ENCODE results near the gene TMTC1.

TMTC1 gene

DNA sequence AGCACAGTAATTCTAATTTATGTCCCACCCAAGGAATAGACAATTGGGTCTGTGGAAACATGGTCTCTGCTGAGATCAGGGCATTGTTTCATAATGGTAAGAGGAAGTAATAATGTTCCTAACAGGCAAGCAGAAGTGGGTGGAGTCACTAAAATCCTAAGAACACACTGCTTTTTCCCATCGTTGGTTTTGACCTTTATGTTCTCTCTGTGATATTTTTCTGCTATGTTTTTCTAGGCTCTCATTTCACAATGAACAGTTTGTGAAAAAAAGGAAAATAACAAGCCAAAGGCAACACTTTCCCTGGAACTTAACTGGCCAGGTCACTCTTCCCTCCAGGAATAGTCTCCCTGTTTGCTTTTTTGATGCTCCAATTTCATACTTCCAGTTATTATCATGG is 205.7 kb downstream of the TMTC1 start:
- Histone ChIP-seq H3K23ac (ENCODE audit: low read length) (no peak overlapping the region), H2AFZ (ENCODE audit: insufficient read depth, low read length, poor library complexity) (no peak overlapping the region), H3K27me3 (ENCODE audit: insufficient read depth, low read length) (no peaks in the 10 kb centered on the region), H3K9ac (ENCODE audit: low read length) (no peak overlapping the region), H3K4me3 (ENCODE audit: low read depth, low read length) (no peak overlapping the region), H3K18ac (ENCODE audit: low read length) (no peak overlapping the region), H2BK5ac (ENCODE audit: low read depth, low read length, poor library complexity) (no peak overlapping the region), H3K27ac (ENCODE audit: low read depth, low read length) (no peak overlapping the region), H2AK5ac (ENCODE audit: low read length) (no peak overlapping the region), H3K79me1 (ENCODE audit: low read length) (no peaks in the 10 kb centered on the region), H4K91ac (ENCODE audit: low read depth, low read length) (no peak overlapping the region), H4K12ac (ENCODE audit: low read depth, low read length) (no peak overlapping the region), H3K79me2 (ENCODE audit: control insufficient read depth, insufficient read depth, low read length, poor library complexity) (no peaks in the 10 kb centered on the region), H2BK12ac (ENCODE audit: low read length) (no peak overlapping the region), H2BK120ac (ENCODE audit: insufficient read depth, low read length, poor library complexity) (no peak overlapping the region), H3K4me2 (ENCODE audit: low read length) (no peak overlapping the region), H3K4ac (ENCODE audit: low read depth, low read length) (no peak overlapping the region), H3K4me1 (ENCODE audit: control insufficient read depth in 1 of 2, insufficient read depth in 2 of 2, low read length in 2 of 2) (no peaks in the 10 kb centered on the region), H3K14ac (ENCODE audit: low read length) (no peak overlapping the region), H3K9me3 (ENCODE audit: insufficient read depth, low read depth, low read length) (no peaks in the 10 kb centered on the region), H3K36me3 (ENCODE audit: control insufficient read depth in 1 of 2, insufficient read depth in 2 of 2, low read length in 2 of 2) (no peaks in the 10 kb centered on the region), H4K8ac (ENCODE audit: low read depth, low read length) (no peak overlapping the region)
- DNase-seq: no peak
- no CpG with 5 or more reads among the region's 1 CpG for WGBS (ENCODE audit: extremely low coverage, insufficient coverage, insufficient read length)

GRCh38 chr12:29574500-29574899 is 209.2 kb downstream of the TMTC1 start:
- Histone ChIP-seq H2BK12ac (ENCODE audit: low read length) (no peak overlapping the region), H3K79me1 (ENCODE audit: low read length) (no peaks in the 10 kb centered on the region), H2AK5ac (ENCODE audit: low read length) (no peak overlapping the region), H3K4me2 (ENCODE audit: low read length) (no peak overlapping the region), H3K14ac (ENCODE audit: low read length) (no peak overlapping the region), H4K91ac (ENCODE audit: low read depth, low read length) (no peak overlapping the region), H3K9ac (ENCODE audit: low read length) (no peak overlapping the region), H2BK5ac (ENCODE audit: low read depth, low read length, poor library complexity) (no peak overlapping the region), H4K12ac (ENCODE audit: low read depth, low read length) (no peak overlapping the region), H3K4me1 (ENCODE audit: control insufficient read depth in 1 of 2, insufficient read depth in 2 of 2, low read length in 2 of 2) (no peaks in the 10 kb centered on the region), H3K27ac (ENCODE audit: low read depth, low read length) (no peak overlapping the region), H3K79me2 (ENCODE audit: control insufficient read depth, insufficient read depth, low read length, poor library complexity) (no peaks in the 10 kb centered on the region), H3K4ac (ENCODE audit: low read depth, low read length) (no peak overlapping the region), H3K9me3 (ENCODE audit: insufficient read depth, low read depth, low read length) (no peaks in the 10 kb centered on the region), H3K23ac (ENCODE audit: low read length) (no peak overlapping the region), H3K27me3 (ENCODE audit: insufficient read depth, low read length) (no peaks in the 10 kb centered on the region), H2BK120ac (ENCODE audit: insufficient read depth, low read length, poor library complexity) (no peak overlapping the region), H3K36me3 (ENCODE audit: control insufficient read depth in 1 of 2, insufficient read depth in 2 of 2, low read length in 2 of 2) (no peaks in the 10 kb centered on the region), H2AFZ (ENCODE audit: insufficient read depth, low read length, poor library complexity) (no peak overlapping the region), H4K8ac (ENCODE audit: low read depth, low read length) (no peak overlapping the region), H3K18ac (ENCODE audit: low read length) (no peak overlapping the region), H3K4me3 (ENCODE audit: low read depth, low read length) (no peak overlapping the region)
- no CpG with 5 or more reads among the region's 4 CpGs for WGBS (ENCODE audit: extremely low coverage, insufficient coverage, insufficient read length)
- DNase-seq: peak in 1 of 2 donors; percentile 9

GRCh38 chr12:29572938-29573337 is 210.8 kb downstream of the TMTC1 start:
- Histone ChIP-seq H2AK5ac (ENCODE audit: low read length) (no peak overlapping the region), H2BK12ac (ENCODE audit: low read length) (no peak overlapping the region), H4K91ac (ENCODE audit: low read depth, low read length) (no peak overlapping the region), H4K8ac (ENCODE audit: low read depth, low read length) (no peak overlapping the region), H3K27ac (ENCODE audit: low read depth, low read length) (no peak overlapping the region), H3K79me2 (ENCODE audit: control insufficient read depth, insufficient read depth, low read length, poor library complexity) (no peaks in the 10 kb centered on the region), H3K4me2 (ENCODE audit: low read length) (no peak overlapping the region), H2BK120ac (ENCODE audit: insufficient read depth, low read length, poor library complexity) (no peak overlapping the region), H3K14ac (ENCODE audit: low read length) (no peak overlapping the region), H3K27me3 (ENCODE audit: insufficient read depth, low read length) (no peaks in the 10 kb centered on the region), H4K12ac (ENCODE audit: low read depth, low read length) (no peak overlapping the region), H3K9ac (ENCODE audit: low read length) (no peak overlapping the region), H3K79me1 (ENCODE audit: low read length) (no peaks in the 10 kb centered on the region), H3K9me3 (ENCODE audit: insufficient read depth, low read depth, low read length) (no peaks in the 10 kb centered on the region), H3K4ac (ENCODE audit: low read depth, low read length) (no peak overlapping the region), H3K4me1 (ENCODE audit: control insufficient read depth in 1 of 2, insufficient read depth in 2 of 2, low read length in 2 of 2) (no peaks in the 10 kb centered on the region), H3K18ac (ENCODE audit: low read length) (no peak overlapping the region), H2BK5ac (ENCODE audit: low read depth, low read length, poor library complexity) (no peak overlapping the region), H3K23ac (ENCODE audit: low read length) (no peak overlapping the region), H3K4me3 (ENCODE audit: low read depth, low read length) (no peak overlapping the region), H2AFZ (ENCODE audit: insufficient read depth, low read length, poor library complexity) (no peak overlapping the region), H3K36me3 (ENCODE audit: control insufficient read depth in 1 of 2, insufficient read depth in 2 of 2, low read length in 2 of 2) (no peaks in the 10 kb centered on the region)
- no CpG with 5 or more reads among the region's 4 CpGs for WGBS (ENCODE audit: extremely low coverage, insufficient coverage, insufficient read length)
- DNase-seq: no peak

GRCh38 chr12:29572464-29572863 is 211.3 kb downstream of the TMTC1 start:
- WGBS (ENCODE audit: extremely low coverage, insufficient coverage, insufficient read length): no CpG with 5 or more reads among the region's 4 CpGs
- H2BK12ac ChIP-seq (ENCODE audit: low read length): no peak overlapping the region
- H2BK5ac ChIP-seq (ENCODE audit: low read depth, low read length, poor library complexity): no peak overlapping the region
- H3K36me3 ChIP-seq (ENCODE audit: control insufficient read depth in 1 of 2, insufficient read depth in 2 of 2, low read length in 2 of 2): no peaks in the 10 kb centered on the region
- H2BK120ac ChIP-seq (ENCODE audit: insufficient read depth, low read length, poor library complexity): no peak overlapping the region
- no peaks in the 10 kb centered on the region for H3K79me2 ChIP-seq (ENCODE audit: control insufficient read depth, insufficient read depth, low read length, poor library complexity)
- no peak overlapping the region for H3K18ac ChIP-seq (ENCODE audit: low read length)
- no peaks in the 10 kb centered on the region for H3K79me1 ChIP-seq (ENCODE audit: low read length)
- no peak overlapping the region for H3K23ac ChIP-seq (ENCODE audit: low read length)
- no peak overlapping the region for H2AK5ac ChIP-seq (ENCODE audit: low read length)
- no peak overlapping the region for H3K4me2 ChIP-seq (ENCODE audit: low read length)
- no peak overlapping the region for H4K91ac ChIP-seq (ENCODE audit: low read depth, low read length)
- no peaks in the 10 kb centered on the region for H3K27me3 ChIP-seq (ENCODE audit: insufficient read depth, low read length)
- no peak overlapping the region for H4K8ac ChIP-seq (ENCODE audit: low read depth, low read length)
- H3K4ac ChIP-seq (ENCODE audit: low read depth, low read length): no peak overlapping the region
- no peak overlapping the region for H3K4me3 ChIP-seq (ENCODE audit: low read depth, low read length)
- no peaks in the 10 kb centered on the region for H3K9me3 ChIP-seq (ENCODE audit: insufficient read depth, low read depth, low read length)
- no peak for DNase-seq
- no peak overlapping the region for H2AFZ ChIP-seq (ENCODE audit: insufficient read depth, low read length, poor library complexity)
- no peak overlapping the region for H4K12ac ChIP-seq (ENCODE audit: low read depth, low read length)
- no peak overlapping the region for H3K14ac ChIP-seq (ENCODE audit: low read length)
- H3K4me1 ChIP-seq (ENCODE audit: control insufficient read depth in 1 of 2, insufficient read depth in 2 of 2, low read length in 2 of 2): no peaks in the 10 kb centered on the region
- H3K9ac ChIP-seq (ENCODE audit: low read length): no peak overlapping the region
- no peak overlapping the region for H3K27ac ChIP-seq (ENCODE audit: low read depth, low read length)

All from trophoblast cell (in vitro differentiated cells and primary cell).